Lung (tissue), 12 donors: ENCODE results near the gene FRMD8. TPM values are rescaled to one million over a fixed set of nuclear protein-coding genes. Genes with fewer than 3 reads are reported as not detected.

Source experiments
- ATAC-seq: fragments of 200-7000 bp; cut with Tn5 transposase; one replicate; pipeline ENCODE4 v1.9.1; 2020; ENCODE audit warnings: moderate number of reproducible peaks; ENCODE audit not compliant: insufficient read depth, low FRiP score
- DNase-seq, 3 donors: peaks; one replicate each; pipeline ENCODE4 v3.0.0-alpha.2; 2013 to 2017
- H3K27ac ChIP-seq, 2 donors: one replicate each; pipeline ENCODE4 v1.5.1; 2013; ENCODE audit warnings: mild to moderate bottlenecking in 2 of 2, moderate library complexity in 2 of 2, control low read depth in 1 of 2, inconsistent platforms in 1 of 2, low read depth in 1 of 2, low read length in 1 of 2
- H3K27me3 ChIP-seq, 3 donors: one replicate each; pipeline ENCODE4 v1.5.1; 2013; ENCODE audit warnings: low read length in 2 of 3; ENCODE audit not compliant: control insufficient read depth in 3 of 3, insufficient read depth in 3 of 3
- H3K36me3 ChIP-seq, 4 donors: one replicate each; pipeline ENCODE4 v1.5.1; 2013; ENCODE audit warnings: low read length in 4 of 4, mild to moderate bottlenecking in 1 of 4, moderate library complexity in 1 of 4; ENCODE audit not compliant: control insufficient read depth in 4 of 4, insufficient read depth in 4 of 4
- H3K4me1 ChIP-seq, 5 donors: one replicate each; pipeline ENCODE4 v1.5.1; 2013; ENCODE audit warnings: low read length in 5 of 5, mild to moderate bottlenecking in 2 of 5, moderate library complexity in 1 of 5; ENCODE audit not compliant: control insufficient read depth in 5 of 5, insufficient read depth in 5 of 5
- H3K4me3 ChIP-seq: one replicate; pipeline ENCODE4 v1.5.1; 2013; ENCODE audit warnings: mild to moderate bottlenecking, control low read depth, moderate library complexity
- H3K9ac ChIP-seq, 2 donors: one replicate each; pipeline ENCODE4 v1.5.1; 2013; ENCODE audit warnings: low read length in 2 of 2, control low read depth in 1 of 2; ENCODE audit not compliant: insufficient read depth in 1 of 2
- H3K9me3 ChIP-seq, 4 donors: one replicate each; pipeline ENCODE4 v1.5.1; 2013; ENCODE audit warnings: low read length in 3 of 4, mild to moderate bottlenecking in 1 of 4, moderate library complexity in 1 of 4; ENCODE audit not compliant: control insufficient read depth in 4 of 4, insufficient read depth in 3 of 4
- CTCF ChIP-seq: IDR thresholded peaks from 2 replicates; pipeline ENCODE4 v1.5.1; 2012; ENCODE audit warnings: mild to moderate bottlenecking; ENCODE audit errors: control extremely low read depth, extremely low read depth
- WGBS, 2 donors: extraction: QIAGEN DNeasy Blood & Tissue Kit; methylation state at CpG; one replicate each; pipeline ENCODE4 v1.1.7; 2013; 5-methylcytosine and 5-hydroxymethylcytosine counted together
- polyA plus RNA-seq, 2 donors: library from polyadenylated mRNA; stranded (reverse); fragments of 200-250 nt; gene quantifications; one replicate each; pipeline ENCODE4 v1.2.1, GENCODE V29; 2013
- total RNA-seq, 2 donors: library from RNA; depleted of rRNA in 1 of 2; stranded (reverse); fragments of >200 nt in 1 of 2; gene quantifications; one replicate each; pipeline ENCODE4 v1.2.1, GENCODE V29; 2014 to 2021
- donor health status: control.
- donor health status: control.
- donor health status: Bipolar disorder and iron deficiency.
- donor health status: healthy.
- donor health status: DM: yes; HTN: yes; CAD: no.

Gene FRMD8
- total and polyA plus RNA-seq, 4 donors = 15.8 to 39.9 (median 22.1) TPM

GRCh38 chr11:65420979-65421793 is 34.7 kb downstream of the FRMD8 start:
- Histone ChIP-seq H3K9ac (peak overlapping the region in 1 of 2 donors; percentile 95), H3K4me3 (peak overlapping the region; percentile 22), H3K4me1 (peaks cover 0 to 91% (median 48%) of the 10 kb centered on the region in 5 donors), H3K9me3 (no peaks in the 10 kb centered on the region), H3K27ac (peak overlapping the region; percentile 98 to 100), H3K27me3 (no peaks in the 10 kb centered on the region), H3K36me3 (no peaks in the 10 kb centered on the region)
- DNase-seq (peak; percentile 67 to 80 (median 71)), ATAC-seq (peak; percentile 23)
- 3 to 4% methylated on average over 15 of the region's 15 CpGs for WGBS, 2 donors
- TF ChIP-seq CTCF = no peak

- 0 to 1% methylated on average over 60 to 68 of the region's 68 CpGs for WGBS, 2 donors
- Histone ChIP-seq H3K9me3 (no peaks in the 10 kb centered on the region), H3K27me3 (no peaks in the 10 kb centered on the region), H3K4me3 (peak overlapping the region; percentile 76), H3K36me3 (peaks cover 0 to 6% (median 1%) of the 10 kb centered on the region in 4 donors), H3K4me1 (peaks cover 0 to 91% (median 52%) of the 10 kb centered on the region in 5 donors), H3K27ac (peak overlapping the region; percentile 98 to 100), H3K9ac (peak overlapping the region; percentile 74 to 95)
- TF ChIP-seq CTCF = no peak
- ATAC-seq = peak; percentile 17
- peak; percentile 98 to 99 (median 98) for DNase-seq
These were observed 35.6 kb downstream of the FRMD8 start for GRCh38 chr11:65421794-65422632.

GRCh38 chr11:65422633-65423515 is 36.4 kb downstream of the FRMD8 start, which contains the start of gene NEAT1:
TSS of gene NEAT1 (plus strand) at chr11:65422798.
- peaks cover 0 to 83% (median 49%) of the 10 kb centered on the region in 5 donors for H3K4me1 ChIP-seq

More at GRCh38 chr11:65422633-65423515, 36.4 kb downstream of the FRMD8 start, which contains the start of gene NEAT1:
- DNase-seq (peak; percentile 95 to 97 (median 95)), ATAC-seq (peak; percentile 7)
- no peaks in the 10 kb centered on the region for H3K27me3 ChIP-seq
- H3K9ac ChIP-seq = peak within 1 kb of the TSS; percentile 74 to 95
- H3K4me3 ChIP-seq = peak within 1 kb of the TSS; percentile 76
- WGBS, 2 donors = 0 to 4% methylated on average over 40 of the region's 40 CpGs
- H3K36me3 ChIP-seq = peaks cover 0 to 7% (median 3%) of the 10 kb centered on the region in 4 donors
- no peaks in the 10 kb centered on the region for H3K9me3 ChIP-seq
- peak within 1 kb of the TSS; percentile 98 to 100 for H3K27ac ChIP-seq
- TF ChIP-seq CTCF = no peak
